Fibroblast of skin of back (primary cell): Measurements from ENCODE around the gene PSMA2. TPM values are rescaled to one million over a fixed set of nuclear protein-coding genes. Genes with fewer than 3 reads are reported as not detected.

Experiments used
- DNase-seq: peaks from one replicate; pipeline ENCODE4 v3.0.0-alpha.2; 2013
- polyA plus RNA-seq, 2 experiments: library from polyadenylated mRNA; unstranded; fragments of 120-200 nt; gene quantifications; one replicate each; pipeline ENCODE4 v1.2.1, GENCODE V29; 2013; ENCODE audit not compliant: insufficient read length in 2 of 2

PSMA2 gene
- polyA plus RNA-seq (2013, experiment 1 of 2; ENCODE audit: insufficient read length) = 156 TPM
- polyA plus RNA-seq (2013, experiment 2 of 2; ENCODE audit: insufficient read length) = 116 TPM

GRCh38 chr7:42931834-42932651 is at the start of gene PSMA2, which contains the start of gene MRPL32:
Gene PSMA2 (minus strand): TSS chr7:42932174. CDS start chr7:42932158, 16 bp downstream.
Gene MRPL32 (plus strand): TSS chr7:42932376. CDS start chr7:42932387, 11 bp downstream.
- DNase-seq = peak; percentile 98

GRCh38 chr7:42981601-42982000 is 49.6 kb upstream of the PSMA2 start:
- DNase-seq = no peak

- no peak for DNase-seq
Measured at GRCh38 chr7:42980514-42980913, 48.5 kb upstream of the PSMA2 start.

GRCh38 chr7:42980084-42980483 is 48.1 kb upstream of the PSMA2 start:
- no peak for DNase-seq

- no peak for DNase-seq
Measured at GRCh38 chr7:42978496-42978895, 46.5 kb upstream of the PSMA2 start.

- DNase-seq = no peak
Measured at GRCh38 chr7:42976371-42976770, 44.4 kb upstream of the PSMA2 start.

- DNase-seq = peak; percentile 98
Measured at GRCh38 chr7:42972699-42973500, 40.9 kb upstream of the PSMA2 start.

- DNase-seq = no peak
Measured at GRCh38 chr7:42967391-42967790, 35.4 kb upstream of the PSMA2 start.

GRCh38 chr7:42964849-42965805 is 33.2 kb upstream of the PSMA2 start:
- no peak for DNase-seq

GRCh38 chr7:42964293-42964692 is 32.3 kb upstream of the PSMA2 start:
- no peak for DNase-seq

- no peak for DNase-seq
Measured at GRCh38 chr7:42961170-42961569, 29.2 kb upstream of the PSMA2 start.

- no peak for DNase-seq
Measured at GRCh38 chr7:42960762-42961161, 28.8 kb upstream of the PSMA2 start.

- DNase-seq = no peak
Measured at GRCh38 chr7:42959549-42959948, 27.6 kb upstream of the PSMA2 start.

GRCh38 chr7:42956062-42956461 is 24.1 kb upstream of the PSMA2 start:
- no peak for DNase-seq

GRCh38 chr7:42953994-42954393 is 22.0 kb upstream of the PSMA2 start:
- no peak for DNase-seq

- no peak for DNase-seq
Measured at GRCh38 chr7:42952328-42952727, 20.4 kb upstream of the PSMA2 start.

- no peak for DNase-seq
Measured at GRCh38 chr7:42950417-42950816, 18.4 kb upstream of the PSMA2 start.

GRCh38 chr7:42947521-42947920 is 15.5 kb upstream of the PSMA2 start:
- DNase-seq = no peak

- DNase-seq = no peak
Measured at GRCh38 chr7:42946627-42946950, 14.6 kb upstream of the PSMA2 start.

- DNase-seq = peak; percentile 26
Measured at GRCh38 chr7:42945821-42946626, 14.1 kb upstream of the PSMA2 start.
